ENCODE results near the gene KMT2E.
"Not testable (repeated sequence)": the region's sequence is repeated elsewhere in the genome, so short reads cannot be mapped to it uniquely, and the experiment has no call there.

Gene KMT2E

DNA sequence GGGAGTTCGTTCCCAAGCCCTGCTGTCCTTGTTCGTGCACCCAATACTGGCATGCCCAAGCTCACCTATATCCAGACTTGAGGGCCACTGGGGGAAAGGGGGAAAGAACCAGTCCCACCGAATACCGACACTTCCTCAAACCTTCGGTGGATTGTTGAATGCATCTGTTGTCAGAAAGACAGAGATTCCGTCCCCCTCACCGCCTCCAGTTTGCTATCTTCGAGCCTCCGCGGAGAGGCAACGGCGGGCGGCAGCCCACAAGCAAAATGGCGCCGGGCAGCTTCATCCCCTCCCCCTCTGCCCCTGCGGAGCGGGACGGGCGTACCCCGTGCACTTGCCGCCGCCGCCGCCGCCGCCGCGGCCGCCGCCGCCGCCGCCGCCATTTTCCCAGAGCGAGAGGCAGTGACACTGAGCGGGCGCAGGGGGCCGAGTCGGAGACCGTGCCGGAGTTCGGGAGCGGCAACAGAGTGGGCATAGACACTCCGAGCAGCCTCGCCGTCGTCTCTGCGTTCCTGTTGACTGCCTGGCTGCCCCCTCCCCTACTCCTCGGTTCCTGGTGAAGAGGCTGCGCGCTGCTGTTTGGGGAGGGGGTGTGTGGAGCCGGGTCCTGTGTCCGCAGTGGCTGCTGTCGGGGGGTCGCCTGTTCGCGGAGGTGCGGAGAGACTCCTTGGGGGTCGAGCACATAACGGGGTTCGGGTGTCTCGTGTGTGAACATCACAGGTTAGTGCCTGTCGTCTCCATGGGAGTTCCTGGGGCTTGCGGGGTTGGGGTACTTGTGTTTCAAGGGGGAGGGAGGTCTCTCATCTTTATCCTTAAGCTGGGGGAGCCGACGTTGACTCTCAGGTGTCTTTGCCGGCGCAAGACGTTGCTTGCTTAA lies at the start of gene KMT2E:
Gene KMT2E, plus strand, starts transcription at position 390 of the 877 bp plus-strand sequence. CDS start 26,748 bp downstream, outside the sequence.
- peak; percentile 62 for DNase-seq

DNA sequence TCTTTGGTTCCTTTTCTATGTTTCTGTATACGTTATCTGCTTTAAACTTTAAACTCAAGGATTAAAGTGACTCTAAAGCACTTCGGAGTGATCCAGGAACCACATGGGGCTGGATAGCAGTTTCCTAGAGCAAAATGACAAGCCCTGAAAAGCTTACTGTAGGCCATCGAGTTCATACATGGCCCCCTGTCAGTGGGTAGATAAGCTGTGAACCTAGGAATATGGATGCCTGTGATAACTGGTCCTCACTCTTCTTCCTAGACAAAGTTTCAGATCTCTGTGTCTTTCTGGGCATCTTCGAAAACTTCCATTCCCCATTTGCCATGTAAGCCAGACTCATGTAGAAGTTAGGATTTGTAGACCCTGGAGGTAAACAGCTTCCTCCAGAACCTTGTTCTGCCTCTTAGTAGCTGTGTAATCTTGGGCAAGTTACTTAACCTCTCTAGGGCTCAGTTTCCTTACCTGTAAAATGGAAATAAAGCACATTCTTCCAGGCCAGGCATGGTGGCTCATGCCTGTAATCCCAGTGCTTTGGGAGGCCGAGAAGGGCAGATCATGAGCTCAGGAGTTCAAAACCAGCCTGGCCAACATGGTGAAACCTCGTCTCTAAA lies 49.3 kb upstream of the KMT2E start:
- no peak for DNase-seq

- DNase-seq = no peak
Observed at GRCh38 chr7:104966022-104966421, 48.0 kb upstream of the KMT2E start.

- no peak for DNase-seq
Observed at GRCh38 chr7:104967088-104967487, 46.9 kb upstream of the KMT2E start.

DNA sequence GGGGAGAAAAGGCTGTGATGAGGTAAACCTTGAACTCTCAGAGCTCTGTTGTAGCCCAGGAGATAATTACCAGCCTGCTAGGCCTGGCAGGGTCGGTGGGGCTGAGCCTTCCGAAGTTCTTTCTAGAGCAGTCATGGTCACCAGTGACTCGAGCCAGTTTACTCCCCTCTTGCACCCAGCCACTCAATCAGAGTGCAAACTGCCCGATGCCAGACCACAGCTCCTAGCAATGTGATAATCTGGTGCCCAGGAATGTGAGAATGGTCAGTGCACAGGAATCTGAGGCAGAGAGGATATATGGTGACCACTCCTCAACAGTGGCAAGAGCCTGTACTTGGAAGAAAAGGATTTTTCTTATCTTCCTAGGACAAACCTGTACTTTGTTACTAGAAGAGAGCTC lies 46.4 kb upstream of the KMT2E start:
- DNase-seq = no peak

DNA sequence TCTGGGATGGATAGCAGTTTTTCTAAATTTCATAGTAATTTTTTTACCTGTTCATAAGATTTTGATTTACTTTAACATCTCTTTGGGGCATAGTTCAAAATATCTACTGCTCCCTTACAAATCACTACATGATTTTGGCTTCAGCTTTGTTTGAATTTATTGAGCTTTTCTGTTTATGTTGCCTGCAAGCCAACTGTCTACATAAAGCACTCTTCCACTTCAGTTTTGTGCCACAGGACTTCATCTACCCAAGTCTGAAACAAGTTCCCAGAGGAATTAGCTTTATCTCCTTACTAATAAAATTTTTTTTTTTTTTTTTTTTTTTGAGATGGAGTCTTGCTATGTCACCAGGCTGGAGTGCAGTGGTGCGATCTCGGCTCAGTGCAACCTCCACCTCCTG lies 45.4 kb upstream of the KMT2E start:
- no peak for DNase-seq

GRCh38 chr7:104969183-104969582 lies 44.8 kb upstream of the KMT2E start:
- no peak for DNase-seq

GRCh38 chr7:104971290-104972071 lies 42.5 kb upstream of the KMT2E start:
- DNase-seq = no peak

GRCh38 chr7:104972500-104972899 lies 41.5 kb upstream of the KMT2E start:
- no peak for DNase-seq

GRCh38 chr7:104973227-104973626 lies 40.8 kb upstream of the KMT2E start:
- DNase-seq = no peak

DNA sequence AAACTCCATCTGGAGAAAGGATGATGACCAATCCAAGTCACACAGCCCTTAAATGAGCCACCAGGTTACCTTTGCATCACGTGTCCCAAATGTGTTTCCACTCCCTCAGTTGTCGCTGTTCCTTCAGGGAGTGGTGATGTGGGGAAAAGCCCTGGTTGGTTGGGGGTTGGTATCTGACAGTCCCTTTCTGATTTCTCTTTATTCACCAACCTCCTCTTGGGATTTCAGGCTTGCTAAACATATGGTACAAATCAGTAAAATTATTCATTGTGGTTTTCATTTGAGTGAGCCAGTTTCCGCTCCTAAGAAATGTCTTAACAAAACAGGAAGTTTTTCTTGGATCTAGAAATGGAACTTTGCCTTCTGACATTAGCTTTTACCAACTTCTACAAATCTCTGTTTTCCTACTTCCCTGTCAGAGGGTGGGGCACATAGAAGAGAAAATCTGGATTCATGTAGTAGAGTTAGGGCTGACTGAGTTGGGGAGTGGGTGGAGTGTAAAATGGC lies 40.0 kb upstream of the KMT2E start:
- DNase-seq = no peak

- not testable (repeated sequence) for DNase-seq
Observed at GRCh38 chr7:104975553-104975952, 38.5 kb upstream of the KMT2E start.

DNA sequence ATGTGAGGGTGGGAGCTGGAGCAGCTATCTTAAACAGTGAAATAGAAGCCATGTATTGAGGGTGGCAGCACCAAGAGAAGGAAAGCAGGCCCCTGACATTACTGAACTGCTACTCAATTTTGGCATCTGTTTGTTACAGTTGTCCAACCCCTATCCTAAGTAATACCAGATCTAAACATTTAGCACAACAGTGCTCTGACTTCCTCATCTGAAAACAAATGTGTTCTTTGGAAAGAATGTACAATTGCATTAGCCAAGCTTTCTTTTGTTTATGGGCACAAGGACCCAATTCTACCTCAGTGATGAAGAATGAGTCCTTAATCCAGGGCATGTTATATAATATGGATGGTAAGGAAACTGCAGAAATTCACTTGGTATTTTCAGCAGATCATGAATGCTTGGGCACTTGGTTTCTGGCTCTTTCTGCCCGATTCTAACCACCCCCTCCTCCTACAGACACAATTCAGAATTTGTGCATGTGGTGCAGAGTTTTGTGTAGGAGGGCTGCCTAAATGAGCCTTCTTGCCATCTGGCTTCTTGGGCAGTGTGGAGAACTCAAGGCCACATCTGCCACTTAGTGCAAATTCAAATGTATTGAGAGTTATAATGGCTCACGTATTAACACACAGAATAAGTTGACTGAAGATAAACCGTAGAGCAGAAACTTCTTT lies 36.9 kb upstream of the KMT2E start:
- no peak for DNase-seq

GRCh38 chr7:104978460-104978859 lies 35.5 kb upstream of the KMT2E start:
- DNase-seq = no peak

DNA sequence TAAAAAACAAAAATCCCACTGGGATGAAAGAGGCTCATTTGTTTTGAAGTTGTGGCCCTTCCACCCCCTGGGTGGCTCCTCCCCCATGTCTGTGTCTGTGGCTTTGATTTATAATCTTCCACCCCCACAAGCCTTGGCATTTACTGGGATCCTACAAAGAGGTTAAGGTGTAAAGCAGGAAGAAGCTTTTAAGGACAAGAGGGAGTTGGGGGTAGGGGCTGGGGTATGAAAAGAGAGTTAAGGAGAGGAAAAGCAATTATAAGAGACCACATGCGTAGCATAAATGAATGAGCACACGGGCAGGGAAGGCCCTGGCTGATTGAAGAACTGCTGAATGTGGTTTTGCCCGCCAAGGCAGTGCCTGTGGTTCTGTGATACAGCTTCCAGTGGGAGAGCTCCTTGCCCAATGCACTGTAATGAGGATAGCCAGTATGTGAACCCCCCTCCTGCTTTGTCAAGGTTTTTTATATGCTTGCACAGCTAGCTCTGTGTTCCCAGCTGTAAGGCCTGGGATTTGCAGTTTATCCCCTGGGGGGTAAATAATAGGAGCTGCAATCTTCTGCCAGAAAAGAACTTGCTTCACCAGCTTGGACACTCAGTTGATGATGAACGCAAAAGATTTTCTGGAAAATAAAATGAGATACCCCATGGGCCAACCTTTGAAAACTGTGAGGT lies 34.7 kb upstream of the KMT2E start:
- DNase-seq = no peak

- no peak for DNase-seq
Observed at GRCh38 chr7:104980440-104980839, 33.6 kb upstream of the KMT2E start.

GRCh38 chr7:104980841-104981671 lies 32.9 kb upstream of the KMT2E start:
- peak; percentile 38 for DNase-seq

DNA sequence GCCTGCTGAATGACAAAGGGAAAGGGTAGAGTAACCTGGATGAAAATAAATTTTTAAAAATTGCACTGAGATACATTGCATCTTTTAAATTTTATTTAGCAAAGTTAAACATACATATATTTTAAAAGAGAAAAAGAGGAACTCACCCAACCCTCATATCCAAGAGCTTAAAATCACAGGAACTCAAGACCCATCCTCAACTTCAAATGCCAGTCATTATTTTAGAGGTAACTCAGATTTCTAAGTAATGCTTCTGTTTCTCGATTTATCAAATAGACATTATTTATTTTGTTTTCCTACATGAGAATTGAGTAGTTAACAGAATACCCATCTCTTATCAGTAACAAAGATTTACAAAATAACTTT lies 32.4 kb upstream of the KMT2E start:
- DNase-seq = no peak

DNA sequence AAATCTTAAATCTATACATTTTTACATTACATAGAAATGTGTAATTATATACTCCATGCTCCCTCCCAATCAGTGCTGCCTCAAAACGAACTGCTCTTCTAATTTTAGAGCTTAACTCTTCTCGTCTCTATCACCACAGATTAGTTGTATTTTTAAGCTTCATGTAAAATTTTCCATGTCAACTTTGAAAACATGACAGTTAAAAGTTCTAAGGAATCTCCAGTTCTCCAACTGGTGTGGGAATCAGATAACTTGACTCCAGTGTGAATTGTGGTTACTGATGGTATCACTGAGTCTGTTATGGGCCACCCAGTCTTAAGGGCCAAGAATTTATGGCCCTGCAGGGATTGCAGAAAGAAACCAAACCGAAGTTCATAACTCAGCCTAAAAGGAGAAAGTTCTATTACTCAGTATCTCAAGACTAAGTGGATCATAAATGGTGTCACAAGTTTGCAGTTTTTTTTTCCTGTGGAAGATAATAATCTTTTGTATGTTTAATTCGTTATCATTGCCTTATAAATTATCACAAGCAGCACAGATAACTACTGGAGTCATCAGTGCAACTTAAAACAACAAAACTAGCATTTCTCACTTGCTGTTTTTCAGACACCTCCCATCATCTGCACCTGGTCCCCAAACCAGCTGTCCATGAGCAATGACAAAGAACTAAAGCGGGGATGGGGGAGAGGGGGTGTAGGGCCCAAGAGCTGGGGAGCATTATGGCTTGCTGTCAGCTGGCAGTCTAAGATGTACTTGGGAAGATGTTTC lies 31.5 kb upstream of the KMT2E start:
- DNase-seq = no peak

- DNase-seq = peak; percentile 52
Observed at GRCh38 chr7:104983076-104983577, 30.9 kb upstream of the KMT2E start.
